ENCODE results near the gene SLC2A4. TPM values are rescaled to one million over a fixed set of nuclear protein-coding genes. Genes with fewer than 3 reads are reported as not detected.

The SLC2A4 gene
- total RNA-seq, 1 donor from 2014 or later = 6.1 TPM

Other genes with a start within 250 kb of the SLC2A4 start
- 11.1 and 12.2 TPM in 2 replicates for gene SLC16A13, start 245.7 kb upstream of the SLC2A4 start, total RNA-seq
- not detected in 2 replicates for gene SLC16A11, start 237.6 kb upstream of the SLC2A4 start, total RNA-seq
- gene CLEC10A, start 201.5 kb upstream of the SLC2A4 start, total RNA-seq = not detected in 2 replicates
- gene ASGR2, start 166.9 kb upstream of the SLC2A4 start, total RNA-seq = not detected in 2 replicates
- gene ASGR1, start 102.3 kb upstream of the SLC2A4 start, total RNA-seq = 9.6 and 11.2 TPM in 2 replicates
- gene DLG4, start 61.9 kb upstream of the SLC2A4 start, total RNA-seq = 49.4 and 51.4 TPM in 2 replicates
- 215 and 220 TPM in 2 replicates for gene ACADVL, start 61.8 kb upstream of the SLC2A4 start, total RNA-seq
- 130 and 140 TPM in 2 replicates for gene DVL2, start 47.2 kb upstream of the SLC2A4 start, total RNA-seq
- gene PHF23, start 42.3 kb upstream of the SLC2A4 start, total RNA-seq = 72.7 and 75.2 TPM in 2 replicates
- 470 and 479 TPM in 2 replicates for gene GABARAP, start 39.3 kb upstream of the SLC2A4 start, total RNA-seq
- 179 and 182 TPM in 2 replicates for gene CTDNEP1, start 30.0 kb upstream of the SLC2A4 start, total RNA-seq
- gene ELP5, start 29.5 kb upstream of the SLC2A4 start, total RNA-seq = 74.4 and 77.4 TPM in 2 replicates
- gene CLDN7, start 19.2 kb upstream of the SLC2A4 start, total RNA-seq = not detected in 2 replicates
- 0.54 and 0.96 TPM in 2 replicates for gene YBX2, start 12.9 kb downstream of the SLC2A4 start, total RNA-seq
- gene EIF5A, start 25.9 kb downstream of the SLC2A4 start, total RNA-seq = 725 and 743 TPM in 2 replicates
- 84.2 and 89.9 TPM in 2 replicates for gene GPS2, start 33.6 kb downstream of the SLC2A4 start, total RNA-seq
- gene NEURL4, start 47.6 kb downstream of the SLC2A4 start, total RNA-seq = 65.6 and 69.5 TPM in 2 replicates
- 1.2 and 1.3 TPM in 2 replicates for gene ACAP1, start 54.8 kb downstream of the SLC2A4 start, total RNA-seq
- gene KCTD11, start 70.4 kb downstream of the SLC2A4 start, total RNA-seq = 7.9 and 8.0 TPM in 2 replicates
- gene TMEM95, start 73.4 kb downstream of the SLC2A4 start, total RNA-seq = not detected in 2 replicates
- gene TNK1, start 99.4 kb downstream of the SLC2A4 start, total RNA-seq = 0.21 and 0.43 TPM in 2 replicates
- 21.9 and 25.7 TPM in 2 replicates for gene PLSCR3, start 112.8 kb downstream of the SLC2A4 start, total RNA-seq
- gene TMEM256, start 122.4 kb downstream of the SLC2A4 start, total RNA-seq = 71.5 and 71.6 TPM in 2 replicates
- 104 and 106 TPM in 2 replicates for gene NLGN2, start 126.1 kb downstream of the SLC2A4 start, total RNA-seq
- 0.26 and 0.93 TPM in 2 replicates for gene SPEM1, start 138.6 kb downstream of the SLC2A4 start, total RNA-seq
- not detected in 2 replicates for gene SPEM2, start 143.9 kb downstream of the SLC2A4 start, total RNA-seq
- gene SPEM3, start 147.1 kb downstream of the SLC2A4 start, total RNA-seq = not detected in 2 replicates
- 1.1 and 1.3 TPM in 2 replicates for gene TMEM102, start 153.7 kb downstream of the SLC2A4 start, total RNA-seq
- 6.0 and 6.5 TPM in 2 replicates for gene FGF11, start 157.8 kb downstream of the SLC2A4 start, total RNA-seq
- 9.7 and 9.9 TPM in 2 replicates for gene CHRNB1, start 163.3 kb downstream of the SLC2A4 start, total RNA-seq
- 13.6 and 14.3 TPM in 2 replicates for gene ZBTB4, start 197.9 kb downstream of the SLC2A4 start, total RNA-seq
- gene SLC35G6, start 199.7 kb downstream of the SLC2A4 start, total RNA-seq = not detected in 2 replicates
- gene POLR2A, start 202.6 kb downstream of the SLC2A4 start, total RNA-seq = 181 and 183 TPM in 2 replicates

Measured in neural crest cell (in vitro differentiated cells).